ENCODE results near the gene PID1.

DNA sequence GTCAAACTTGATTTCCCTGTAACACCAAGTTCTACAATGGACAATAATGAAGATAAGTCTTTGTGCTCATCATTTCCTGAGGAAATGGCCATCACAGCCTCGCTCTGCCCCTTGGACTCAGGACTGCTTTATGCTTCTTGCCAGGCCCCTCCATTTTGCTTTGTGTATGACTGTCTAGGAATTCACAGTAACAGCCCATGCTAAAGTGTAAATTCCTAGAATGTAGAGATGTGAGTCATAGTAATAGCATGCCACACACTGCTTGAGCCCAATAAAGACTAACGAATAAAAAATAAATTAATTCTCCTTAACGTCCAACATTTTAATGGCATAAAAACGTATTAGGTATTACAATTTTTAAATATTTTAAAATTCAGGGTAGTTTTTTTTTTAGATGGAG lies 226.5 kb downstream of the PID1 start:
- TF ChIP-seq, protein P1, sequence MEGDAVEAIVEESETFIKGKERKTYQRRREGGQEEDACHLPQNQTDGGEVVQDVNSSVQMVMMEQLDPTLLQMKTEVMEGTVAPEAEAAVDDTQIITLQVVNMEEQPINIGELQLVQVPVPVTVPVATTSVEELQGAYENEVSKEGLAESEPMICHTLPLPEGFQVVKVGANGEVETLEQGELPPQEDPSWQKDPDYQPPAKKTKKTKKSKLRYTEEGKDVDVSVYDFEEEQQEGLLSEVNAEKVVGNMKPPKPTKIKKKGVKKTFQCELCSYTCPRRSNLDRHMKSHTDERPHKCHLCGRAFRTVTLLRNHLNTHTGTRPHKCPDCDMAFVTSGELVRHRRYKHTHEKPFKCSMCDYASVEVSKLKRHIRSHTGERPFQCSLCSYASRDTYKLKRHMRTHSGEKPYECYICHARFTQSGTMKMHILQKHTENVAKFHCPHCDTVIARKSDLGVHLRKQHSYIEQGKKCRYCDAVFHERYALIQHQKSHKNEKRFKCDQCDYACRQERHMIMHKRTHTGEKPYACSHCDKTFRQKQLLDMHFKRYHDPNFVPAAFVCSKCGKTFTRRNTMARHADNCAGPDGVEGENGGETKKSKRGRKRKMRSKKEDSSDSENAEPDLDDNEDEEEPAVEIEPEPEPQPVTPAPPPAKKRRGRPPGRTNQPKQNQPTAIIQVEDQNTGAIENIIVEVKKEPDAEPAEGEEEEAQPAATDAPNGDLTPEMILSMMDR (IDR thresholded peaks at IDR 0.05), result no peak
- no peak for TF ChIP-seq RFX5 (IDR thresholded peaks at IDR 0.05; ENCODE audit: low read length)
- TF ChIP-seq YY1 (IDR thresholded peaks at IDR 0.05; ENCODE audit: low read depth), result no peak
- TF ChIP-seq IRF3 (IDR thresholded peaks at IDR 0.05; ENCODE audit: low read depth, low read length), result no peak
